GM19328 (cell line): Measurements from ENCODE around the gene MICAL3.
"Not testable (repeated sequence)": the region's sequence is repeated elsewhere in the genome, so short reads cannot be mapped to it uniquely, and the experiment has no call there.

ENCODE experiments used
- ATAC-seq: cut with Tn5 transposase; IDR thresholded peaks from one replicate; pipeline ENCODE4 v1.9.1; 2021; ENCODE audit warnings: mild to moderate bottlenecking, moderate library complexity; ENCODE audit not compliant: unreplicated experiment

The MICAL3 gene

GRCh38 chr22:17939011-17939410 is 85.3 kb downstream of the MICAL3 start:
- no peak for ATAC-seq

- ATAC-seq = no peak
These were observed 85.9 kb downstream of the MICAL3 start for GRCh38 chr22:17938484-17938924.

DNA sequence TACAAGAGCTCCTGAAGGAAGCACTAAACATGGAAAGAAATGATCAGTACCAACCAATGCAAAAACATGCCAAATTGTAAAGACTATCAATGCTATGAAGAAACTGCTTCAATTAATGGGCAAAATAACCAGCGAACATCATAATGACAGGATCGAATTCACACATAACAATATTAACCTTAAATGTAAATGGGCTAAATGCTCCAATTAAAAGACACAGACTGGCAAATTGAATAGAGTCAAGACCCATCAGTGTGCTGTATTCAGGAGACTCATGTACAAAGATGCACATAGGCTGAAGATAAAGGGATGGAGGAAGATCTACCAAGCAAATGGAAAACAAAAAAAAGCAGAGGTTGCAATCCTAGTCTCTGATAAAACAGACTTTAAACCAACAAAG is 91.9 kb downstream of the MICAL3 start:
- ATAC-seq = not testable (repeated sequence)

GRCh38 chr22:17931400-17931825 is 92.9 kb downstream of the MICAL3 start:
- no peak for ATAC-seq

DNA sequence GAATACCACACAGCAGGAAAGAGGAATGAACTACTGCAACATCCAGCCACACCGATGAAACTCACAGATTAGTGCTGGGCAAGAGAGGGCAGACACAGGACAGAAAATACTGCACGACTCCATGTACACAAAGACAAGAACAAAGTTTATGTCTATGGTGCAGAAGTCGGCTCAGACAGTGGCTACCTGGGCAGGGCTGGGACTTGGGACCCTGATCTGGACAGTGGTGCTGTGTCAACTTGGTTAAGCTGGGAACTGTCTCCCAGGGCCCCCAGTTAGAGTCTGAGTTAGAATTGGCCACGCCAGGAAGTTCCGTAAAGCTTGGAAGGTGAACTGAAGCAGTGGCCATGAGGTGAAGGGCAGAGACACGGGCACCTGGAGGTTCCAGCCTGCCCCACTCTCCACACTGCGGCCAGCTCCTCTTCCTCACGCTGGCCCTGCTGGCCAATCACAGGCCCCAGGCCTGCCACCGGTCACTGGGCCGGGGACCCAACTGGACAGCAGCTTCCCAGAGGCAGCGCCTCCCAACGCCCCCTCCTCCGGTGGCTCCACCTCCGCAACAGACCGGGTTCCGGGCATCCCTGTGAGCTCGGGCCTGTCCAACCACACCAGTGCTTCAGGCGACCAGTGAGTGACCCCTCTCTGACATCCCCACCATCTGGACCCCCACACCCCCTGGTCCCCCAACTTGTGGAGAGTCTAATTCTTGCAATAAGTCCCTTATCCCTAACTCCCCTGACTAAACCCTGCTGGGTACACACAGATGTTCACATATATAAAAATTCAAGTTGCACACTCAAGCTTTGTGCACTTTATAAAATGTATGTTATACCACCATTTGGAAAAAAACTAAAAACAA is 93.7 kb downstream of the MICAL3 start:
- no peak for ATAC-seq

DNA sequence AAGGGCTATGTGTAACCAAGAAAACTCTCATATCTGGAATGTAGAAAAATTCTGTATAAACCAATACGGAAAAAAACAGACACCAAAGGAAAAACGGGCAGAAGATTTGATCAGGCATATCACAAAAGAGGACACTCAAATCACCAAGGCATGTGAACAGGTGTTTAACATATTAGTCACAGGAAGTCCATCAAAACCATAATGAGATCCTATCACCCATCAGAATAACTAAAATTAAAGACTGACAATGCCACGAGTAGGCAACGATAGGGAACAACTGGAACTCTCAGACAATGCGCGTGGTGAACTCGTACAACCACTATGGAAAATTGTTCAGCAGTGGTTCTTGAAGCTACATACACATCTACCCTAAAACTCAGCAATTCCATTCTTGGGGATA is 94.5 kb downstream of the MICAL3 start:
- ATAC-seq = no peak

DNA sequence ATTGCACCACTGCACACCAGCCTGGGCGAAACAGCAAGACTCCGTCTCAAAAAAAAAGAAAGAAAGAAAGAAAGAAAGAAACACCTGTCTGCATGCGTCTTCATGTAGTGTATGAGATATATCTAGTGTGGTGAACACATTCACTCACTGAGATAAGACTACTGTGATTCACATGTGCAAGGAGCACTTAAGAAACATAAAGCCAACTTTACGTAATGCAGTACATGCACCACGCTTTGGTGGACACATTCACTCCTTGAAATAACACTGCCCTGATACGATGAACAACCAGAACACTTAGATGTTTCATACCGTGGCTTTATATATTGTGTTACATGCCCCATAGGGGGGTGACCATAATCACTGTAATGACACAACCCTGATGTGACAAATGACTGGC is 96.0 kb downstream of the MICAL3 start:
- no peak for ATAC-seq

GRCh38 chr22:17927062-17927461 is 97.3 kb downstream of the MICAL3 start:
- ATAC-seq = no peak

DNA sequence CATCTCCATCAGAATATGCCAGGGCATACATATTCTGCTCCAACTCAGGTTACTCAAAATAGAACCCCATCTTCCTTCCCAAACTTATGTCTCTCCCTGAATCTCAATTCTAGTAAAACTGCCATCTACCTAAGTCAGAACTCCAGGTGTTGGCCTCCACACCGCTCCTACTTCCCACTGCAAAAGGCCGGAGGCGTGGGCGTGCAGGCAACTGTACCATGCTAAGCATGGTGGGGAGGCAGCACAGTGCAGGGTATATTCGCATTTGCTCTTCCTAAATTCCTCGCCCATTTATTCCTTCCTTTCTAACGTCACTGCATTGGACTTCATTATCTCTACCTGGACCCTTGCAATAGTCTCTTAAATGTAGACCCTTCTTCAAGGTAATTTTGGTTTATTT is 97.8 kb downstream of the MICAL3 start:
- no peak for ATAC-seq

DNA sequence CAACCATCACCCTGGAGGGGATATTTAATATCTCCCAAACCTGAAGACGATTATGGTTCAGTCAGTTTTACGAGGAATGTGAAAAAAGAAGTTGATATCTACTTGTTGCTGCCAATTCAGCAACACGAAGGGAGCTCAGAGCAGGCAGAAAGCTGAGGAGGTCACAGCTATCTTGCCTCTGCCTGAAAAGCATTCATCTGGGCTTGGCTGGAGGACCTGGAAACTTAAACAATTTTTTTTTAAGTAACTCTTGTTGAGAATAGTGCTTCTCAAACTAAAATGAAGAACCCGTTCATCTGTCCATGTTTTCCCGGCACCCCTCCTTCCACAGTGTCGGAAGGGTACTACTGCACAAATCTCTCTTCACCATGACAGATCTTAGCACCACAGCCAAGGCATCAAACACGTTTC is 98.9 kb downstream of the MICAL3 start:
- ATAC-seq = no peak

- ATAC-seq = no peak
These were observed 99.5 kb downstream of the MICAL3 start for GRCh38 chr22:17924735-17925364.

DNA sequence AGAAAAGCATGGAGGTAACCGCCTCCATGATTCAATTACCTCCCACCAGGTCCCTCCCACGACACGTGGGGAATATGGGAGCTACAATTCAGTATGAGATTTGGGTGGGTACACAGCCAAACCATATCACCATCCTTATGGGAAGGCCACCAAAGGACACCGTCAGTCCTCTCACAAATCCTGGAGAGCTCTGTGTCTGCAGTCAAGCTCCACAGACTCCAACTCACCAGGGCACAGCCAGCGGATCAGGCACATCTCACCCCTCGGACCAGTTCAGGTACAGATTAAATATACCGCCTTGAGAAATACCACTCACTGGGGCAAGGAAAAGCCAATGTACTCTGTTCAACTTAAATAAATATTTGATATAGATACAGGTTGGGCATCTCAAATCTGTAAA is 100.3 kb downstream of the MICAL3 start:
- no peak for ATAC-seq

DNA sequence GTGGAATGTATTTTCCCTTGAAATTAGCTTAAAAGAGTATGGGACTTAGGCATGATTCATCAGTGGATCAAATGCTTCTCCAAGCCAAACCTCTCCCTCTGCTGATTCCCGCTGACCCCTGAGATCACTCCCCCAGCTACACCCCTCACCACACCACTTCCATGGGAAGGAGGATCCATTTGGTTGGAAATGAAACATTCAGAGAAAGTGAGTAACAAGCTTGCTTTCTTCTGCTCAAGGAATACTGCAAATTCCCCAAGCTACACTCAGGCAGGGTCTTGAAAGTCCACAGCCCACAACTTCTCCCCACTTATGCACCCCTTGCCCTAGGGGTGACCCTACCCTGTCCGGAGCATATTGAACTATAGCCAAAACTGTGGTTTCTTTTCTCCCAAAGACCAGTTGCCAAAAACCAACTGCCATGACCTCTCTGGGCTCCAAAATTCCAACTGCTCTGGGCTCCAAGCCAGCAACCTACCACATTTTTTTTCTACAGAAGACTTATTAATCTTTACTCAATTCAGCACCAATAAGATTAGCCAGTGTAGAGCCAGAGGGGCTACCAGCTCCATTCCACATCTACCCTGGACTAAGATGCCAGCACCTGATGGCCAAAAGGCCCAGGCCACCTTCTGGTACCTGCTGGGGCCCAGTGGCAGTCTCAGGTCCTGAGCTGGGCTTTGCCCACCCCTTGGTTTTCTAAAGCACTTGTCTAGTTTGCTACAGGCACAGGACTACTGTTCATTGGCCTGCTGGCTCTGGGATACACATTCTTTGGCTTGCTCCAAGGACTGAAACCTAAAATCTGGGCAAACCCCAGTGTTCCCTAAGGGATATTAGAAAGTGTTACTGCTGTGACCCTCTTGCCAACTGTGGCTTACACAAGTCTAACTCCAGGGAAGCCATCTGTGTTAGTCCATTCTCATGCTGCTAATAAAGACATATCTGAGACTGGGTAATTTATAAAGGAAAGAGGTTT is 101.1 kb downstream of the MICAL3 start:
- ATAC-seq = no peak

DNA sequence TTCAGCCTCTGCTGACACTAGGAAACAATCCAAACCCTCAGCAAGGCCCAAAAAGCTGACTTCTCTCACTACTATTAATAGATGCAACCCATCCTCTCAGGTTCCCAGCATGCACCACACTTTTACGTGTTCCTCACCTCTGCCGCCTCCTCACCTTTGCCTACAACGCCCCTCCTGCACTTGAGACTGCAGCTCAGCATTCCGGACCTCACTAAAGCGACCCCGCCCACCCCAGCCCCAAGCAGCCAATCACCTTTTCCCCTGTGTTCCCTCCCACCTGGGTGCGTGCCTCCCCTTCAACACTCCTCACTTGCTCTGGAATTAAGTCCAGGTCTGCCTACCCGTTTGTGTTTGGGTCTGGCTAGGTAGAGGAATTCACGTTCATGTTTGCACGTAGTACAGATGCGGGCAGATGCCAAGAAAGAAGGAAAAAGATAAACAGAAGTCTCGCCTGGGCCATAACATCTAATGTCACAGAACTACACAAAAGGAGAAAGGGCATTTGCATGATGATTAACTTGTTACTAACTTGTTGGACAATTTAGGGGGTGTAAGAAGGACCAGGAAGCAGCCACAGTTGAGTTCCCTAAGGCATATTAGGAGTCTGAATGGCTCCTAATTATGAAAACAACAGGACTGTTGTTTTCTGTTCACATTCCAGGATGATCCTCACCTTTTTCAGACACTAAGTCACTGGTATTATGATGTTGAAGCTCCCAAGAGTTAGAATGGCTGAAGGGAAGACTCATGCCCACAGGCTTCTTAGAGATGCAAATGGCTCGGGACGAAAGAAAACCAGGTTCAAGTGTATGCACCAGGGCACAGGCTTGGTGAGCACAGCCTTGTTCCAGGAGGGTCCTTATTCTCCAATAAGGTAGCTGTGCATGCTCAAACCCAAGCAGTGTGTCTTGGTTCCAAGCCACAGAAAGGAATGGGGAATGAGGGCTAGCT is 102.2 kb downstream of the MICAL3 start:
- ATAC-seq = no peak

DNA sequence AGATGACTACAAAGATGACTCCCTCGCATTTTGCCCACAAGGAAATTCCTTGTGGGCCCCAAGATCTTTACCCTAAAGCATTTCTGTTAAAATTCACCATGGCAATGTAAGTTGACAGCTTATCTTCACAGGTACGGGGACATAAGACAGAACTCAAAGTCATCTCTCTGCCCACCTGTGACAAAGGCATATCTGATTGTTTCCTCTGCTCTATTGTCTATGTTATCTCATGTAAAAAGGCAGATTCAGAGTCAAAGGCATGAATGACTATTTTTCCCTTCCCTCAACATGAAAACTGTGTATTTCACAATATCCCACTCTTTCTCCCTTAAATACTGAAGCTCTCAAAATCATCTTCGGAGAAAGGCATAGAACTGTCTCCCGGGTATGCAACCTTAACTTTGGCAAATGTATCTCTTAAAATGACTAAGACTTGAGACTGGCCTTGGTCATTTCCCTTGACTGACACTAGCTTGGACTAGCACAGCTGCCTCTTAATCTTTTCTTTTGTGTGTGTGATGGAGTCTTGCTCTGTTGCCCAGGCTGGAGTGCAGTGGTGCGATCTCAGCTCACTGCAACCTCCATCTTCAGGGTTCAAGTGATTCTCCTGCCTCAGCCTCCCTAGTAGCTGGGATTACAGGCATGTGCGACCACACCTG is 103.2 kb downstream of the MICAL3 start:
- ATAC-seq = no peak

- no peak for ATAC-seq
These were observed 104.2 kb downstream of the MICAL3 start for GRCh38 chr22:17920145-17920605.

DNA sequence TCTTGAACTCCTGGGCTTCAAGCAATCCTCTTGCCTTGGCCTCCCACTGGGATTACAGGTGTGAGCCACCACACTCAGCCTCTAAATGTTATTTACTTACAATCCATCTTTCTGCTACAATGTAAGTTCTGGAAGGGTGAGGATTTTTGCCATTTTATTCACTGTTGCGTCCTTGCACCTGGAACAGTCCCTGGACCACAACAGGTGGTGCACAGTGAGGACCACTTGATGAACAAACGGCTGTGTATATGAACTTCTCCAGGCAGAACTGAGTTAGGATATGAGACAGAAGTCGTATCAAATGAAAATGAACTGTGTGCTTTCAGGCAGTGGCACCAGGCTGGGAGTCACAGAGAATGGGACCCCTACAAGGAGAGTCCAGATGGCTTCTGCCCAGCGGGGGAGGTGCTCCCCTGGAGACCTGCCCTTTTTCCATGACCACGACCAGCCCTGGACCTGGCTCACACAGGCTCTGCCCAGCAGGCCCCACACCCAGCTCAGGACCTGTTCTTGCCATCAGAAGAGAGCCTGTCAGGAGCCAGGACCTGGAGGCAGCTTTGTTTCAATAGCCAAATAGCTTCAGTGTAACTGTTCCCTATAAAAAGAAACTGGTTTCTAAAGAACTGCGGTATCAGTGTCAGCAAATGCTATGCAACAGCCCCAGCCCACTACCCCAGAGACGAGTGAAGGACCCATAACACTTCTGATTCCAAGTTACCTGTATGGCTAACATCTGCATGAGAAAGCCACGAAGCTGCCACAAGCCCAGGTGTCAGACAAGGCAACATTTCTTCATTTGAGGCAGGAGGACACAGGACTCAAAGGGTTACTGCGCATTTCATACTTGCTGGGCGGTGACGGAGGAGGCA is 104.9 kb downstream of the MICAL3 start:
- ATAC-seq = no peak

GRCh38 chr22:17918840-17919239 is 105.5 kb downstream of the MICAL3 start:
- no peak for ATAC-seq
